Left ventricle myocardium inferior (tissue), 1 donor: ENCODE data around the gene GMPPA. TPM values are rescaled to one million over a fixed set of nuclear protein-coding genes. Genes with fewer than 3 reads are reported as not detected.
A peak's percentile ranks its signal among the peaks of the same experiment; 100 is the strongest.

Experiments
- DNase-seq: peaks from one replicate; pipeline ENCODE4 v3.0.0-alpha.2; 2020
- H3K27ac ChIP-seq: fragments of 200-600 bp; replicated peaks from 2 replicates; pipeline ENCODE4 v1.8.0; 2021
- H3K27me3 ChIP-seq: fragments of 200-600 bp; 2 replicates; pipeline ENCODE4 v1.8.0; 2021; ENCODE audit warnings: low read depth
- H3K36me3 ChIP-seq: fragments of 200-600 bp; 2 replicates; pipeline ENCODE4 v1.8.0; 2021
- H3K4me1 ChIP-seq: fragments of 200-600 bp; 2 replicates; pipeline ENCODE4 v1.8.0; 2021
- H3K4me3 ChIP-seq: fragments of 200-600 bp; 2 replicates; pipeline ENCODE4 v1.8.0; 2021; ENCODE audit warnings: mild to moderate bottlenecking, moderate library complexity
- H3K9me3 ChIP-seq: fragments of 200-600 bp; replicated peaks from 2 replicates; pipeline ENCODE4 v1.8.0; 2021
- CTCF ChIP-seq: fragments of 200-600 bp; IDR thresholded peaks from 2 replicates; pipeline ENCODE4 v1.8.0; 2021; ENCODE audit warnings: antibody characterized with exemption, mild to moderate bottlenecking, borderline replicate concordance
- intact Hi-C: fragments of 100-400 bp; cut with micrococcal nuclease; formaldehyde crosslinking; loops from one replicate; pipeline ENCODE4 v1.11.0; 2022
- total RNA-seq: library from RNA; stranded (reverse); fragmentation: NEBNext Ultra II Directional; extraction: Animal tissue kit (Norgen Biotek cat#: 25700); gene quantifications from one replicate; pipeline ENCODE4 v1.2.1, GENCODE V29; 2021
- donor health status: DM: no; HTN: yes; CAD: no; lungs with severe emphysema.

The GMPPA gene
- total RNA-seq, 1 donor from 2014 or later: 22.0 TPM

GRCh38 chr2:219551441-219552381, 53.0 kb downstream of the GMPPA start:
- H3K4me3 ChIP-seq: peak overlapping the region; percentile 67
- peaks cover 21% of the 10 kb centered on the region for H3K4me1 ChIP-seq
- no peak for DNase-seq
- peaks cover 53% of the 10 kb centered on the region for H3K27me3 ChIP-seq
- no peak for TF ChIP-seq CTCF
- intact Hi-C loops: no loop called here
- peaks cover 11% of the 10 kb centered on the region for H3K36me3 ChIP-seq
- H3K9me3 ChIP-seq: no peaks in the 10 kb centered on the region
- peak overlapping the region; percentile 3 for H3K27ac ChIP-seq

- intact Hi-C loops: no loop called here
- peaks cover 51% of the 10 kb centered on the region for H3K27me3 ChIP-seq
- TF ChIP-seq CTCF: no peak
- peaks cover 11% of the 10 kb centered on the region for H3K36me3 ChIP-seq
- DNase-seq: peak; percentile 86
- H3K4me3 ChIP-seq: peak overlapping the region; percentile 67
- H3K4me1 ChIP-seq: peaks cover 21% of the 10 kb centered on the region
- peak overlapping the region; percentile 3 for H3K27ac ChIP-seq
- no peaks in the 10 kb centered on the region for H3K9me3 ChIP-seq
Measured at GRCh38 chr2:219552382-219553167, 53.9 kb downstream of the GMPPA start.

- H3K36me3 ChIP-seq: peaks cover 12% of the 10 kb centered on the region
- peak overlapping the region; percentile 67 for H3K4me3 ChIP-seq
- peaks cover 21% of the 10 kb centered on the region for H3K4me1 ChIP-seq
- no peak for TF ChIP-seq CTCF
- H3K27ac ChIP-seq: no peak overlapping the region
- H3K9me3 ChIP-seq: no peaks in the 10 kb centered on the region
- intact Hi-C loops: no loop called here
- peaks cover 47% of the 10 kb centered on the region for H3K27me3 ChIP-seq
- DNase-seq: no peak
Measured at GRCh38 chr2:219553168-219553417, 54.4 kb downstream of the GMPPA start.

GRCh38 chr2:219553463-219553963, 54.8 kb downstream of the GMPPA start:
- no peak for DNase-seq
- Histone ChIP-seq H3K4me3 (no peak overlapping the region), H3K36me3 (peaks cover 15% of the 10 kb centered on the region), H3K4me1 (peaks cover 21% of the 10 kb centered on the region), H3K27ac (no peak overlapping the region), H3K27me3 (peaks cover 47% of the 10 kb centered on the region), H3K9me3 (no peaks in the 10 kb centered on the region)
- intact Hi-C loops: no loop called here
- no peak for TF ChIP-seq CTCF

- Histone ChIP-seq H3K9me3 (no peaks in the 10 kb centered on the region), H3K4me1 (peaks cover 21% of the 10 kb centered on the region), H3K36me3 (peaks cover 15% of the 10 kb centered on the region), H3K4me3 (no peak overlapping the region), H3K27ac (no peak overlapping the region), H3K27me3 (peaks cover 47% of the 10 kb centered on the region)
- TF ChIP-seq CTCF: no peak
- intact Hi-C loops: no loop called here
- no peak for DNase-seq
Measured at GRCh38 chr2:219554350-219554749, 55.7 kb downstream of the GMPPA start.
